ENCODE results near the gene ACTN3.
A peak's percentile ranks its signal among the peaks of the same experiment; 100 is the strongest.

Gene ACTN3

DNA sequence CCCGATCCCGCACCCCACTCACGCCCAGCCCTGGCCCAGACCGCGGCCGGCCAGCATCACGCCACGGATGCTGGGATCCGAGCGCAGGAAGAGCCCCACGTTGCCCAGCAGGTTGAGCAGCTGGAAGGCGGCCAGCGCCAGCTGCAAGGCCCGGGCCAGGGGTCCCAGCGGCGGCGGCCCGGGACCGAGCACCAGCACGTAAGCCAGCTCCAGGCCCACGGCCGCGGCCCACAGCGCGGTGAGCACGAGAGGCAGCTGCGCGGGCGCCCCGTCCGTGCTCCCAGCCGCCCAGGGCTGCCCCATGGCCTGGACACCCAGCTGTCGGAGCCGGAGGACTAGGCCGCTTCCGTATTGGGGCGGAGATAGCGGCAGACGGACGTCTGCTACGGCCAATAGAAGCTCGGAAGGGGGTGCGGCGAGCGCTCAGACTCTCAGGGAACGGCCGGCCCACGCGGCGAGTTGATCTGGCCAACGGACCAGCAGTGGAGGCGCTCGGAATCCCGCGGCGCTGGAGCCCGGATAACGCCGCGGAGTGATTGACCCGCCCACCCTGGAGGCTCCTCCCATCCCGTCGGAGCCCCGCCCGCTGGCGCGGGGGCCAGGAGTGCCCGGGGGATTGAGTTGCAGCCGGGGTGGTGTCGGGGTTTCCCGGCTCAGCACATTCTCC lies 869 bp upstream of the ACTN3 start, which contains the start of gene ZDHHC24:
ZDHHC24 (minus strand) TSS at position 348 of the 667 bp plus-strand sequence; CDS start at position 303, 45 bp downstream.
- DNase-seq: peak; percentile 80

DNA sequence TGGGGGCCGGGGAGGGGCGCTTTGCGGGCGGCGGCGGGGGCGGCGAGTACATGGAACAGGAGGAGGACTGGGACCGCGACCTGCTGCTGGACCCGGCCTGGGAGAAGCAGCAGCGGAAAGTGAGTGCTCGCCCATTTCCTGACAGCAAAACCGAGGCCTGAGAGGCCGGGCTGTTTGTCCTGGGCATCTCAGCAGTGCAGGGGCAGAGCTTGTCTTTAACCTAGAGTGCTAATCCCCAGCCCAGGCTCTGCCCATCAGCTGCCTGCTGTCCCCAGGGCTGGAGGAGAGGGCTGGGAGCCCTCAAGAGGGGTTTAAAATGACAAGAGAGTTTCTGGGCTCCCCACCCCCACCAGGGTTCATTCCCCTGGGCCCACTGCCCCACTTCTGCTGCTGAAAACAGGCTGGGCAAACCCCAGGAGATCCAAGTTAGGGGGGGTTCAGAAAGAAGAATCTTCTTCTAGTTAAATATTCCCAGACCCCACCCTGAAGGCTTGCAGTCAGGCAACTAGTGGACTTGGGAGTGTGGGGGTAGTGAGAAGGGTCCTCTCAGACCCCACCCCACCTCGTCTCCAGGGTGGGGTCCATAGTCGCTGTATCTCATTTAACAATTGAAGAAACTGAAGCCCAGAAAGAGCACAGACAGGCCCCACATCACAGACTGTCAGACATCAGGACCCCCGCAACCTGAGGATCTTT lies 411 bp downstream of the ACTN3 start:
- no peak for DNase-seq

DNA sequence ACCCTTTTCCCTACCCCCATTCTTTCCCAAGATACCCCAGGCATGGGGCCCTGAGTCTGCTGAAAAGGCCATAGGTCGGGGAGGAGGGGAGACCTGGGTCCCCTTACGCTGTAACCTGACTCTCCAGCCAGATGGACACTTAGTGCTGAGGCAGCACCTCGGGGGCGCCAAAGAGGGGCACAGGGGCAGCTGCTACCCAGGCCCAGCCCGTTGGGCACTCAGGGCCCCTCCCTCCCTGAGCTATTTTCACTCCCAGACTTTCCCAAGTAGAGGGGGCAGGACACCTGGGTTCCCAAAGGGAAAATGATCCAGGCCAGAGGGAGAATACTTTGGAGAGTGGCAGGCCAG lies 933 bp downstream of the ACTN3 start:
- DNase-seq: no peak

DNA sequence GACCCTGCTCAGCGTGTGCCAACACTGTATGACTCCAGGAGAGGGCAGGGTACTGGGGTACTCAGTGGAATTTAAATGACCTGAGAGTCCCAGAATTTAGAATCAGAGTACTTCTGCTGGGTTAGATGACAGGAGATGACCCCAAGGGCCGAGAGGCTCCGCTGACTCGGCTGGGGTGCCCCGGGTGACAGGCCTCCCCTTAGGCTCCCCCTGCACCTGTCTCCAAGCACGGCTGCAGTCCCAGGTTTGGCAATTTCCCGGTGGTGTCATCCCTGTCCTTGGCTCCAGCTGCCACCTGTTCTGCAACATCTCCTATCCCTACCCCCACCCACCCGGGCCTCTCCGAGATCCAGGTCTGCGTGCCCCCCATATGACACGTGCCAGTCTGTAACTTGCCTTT lies 1.3 kb downstream of the ACTN3 start:
- no peak for DNase-seq

DNA sequence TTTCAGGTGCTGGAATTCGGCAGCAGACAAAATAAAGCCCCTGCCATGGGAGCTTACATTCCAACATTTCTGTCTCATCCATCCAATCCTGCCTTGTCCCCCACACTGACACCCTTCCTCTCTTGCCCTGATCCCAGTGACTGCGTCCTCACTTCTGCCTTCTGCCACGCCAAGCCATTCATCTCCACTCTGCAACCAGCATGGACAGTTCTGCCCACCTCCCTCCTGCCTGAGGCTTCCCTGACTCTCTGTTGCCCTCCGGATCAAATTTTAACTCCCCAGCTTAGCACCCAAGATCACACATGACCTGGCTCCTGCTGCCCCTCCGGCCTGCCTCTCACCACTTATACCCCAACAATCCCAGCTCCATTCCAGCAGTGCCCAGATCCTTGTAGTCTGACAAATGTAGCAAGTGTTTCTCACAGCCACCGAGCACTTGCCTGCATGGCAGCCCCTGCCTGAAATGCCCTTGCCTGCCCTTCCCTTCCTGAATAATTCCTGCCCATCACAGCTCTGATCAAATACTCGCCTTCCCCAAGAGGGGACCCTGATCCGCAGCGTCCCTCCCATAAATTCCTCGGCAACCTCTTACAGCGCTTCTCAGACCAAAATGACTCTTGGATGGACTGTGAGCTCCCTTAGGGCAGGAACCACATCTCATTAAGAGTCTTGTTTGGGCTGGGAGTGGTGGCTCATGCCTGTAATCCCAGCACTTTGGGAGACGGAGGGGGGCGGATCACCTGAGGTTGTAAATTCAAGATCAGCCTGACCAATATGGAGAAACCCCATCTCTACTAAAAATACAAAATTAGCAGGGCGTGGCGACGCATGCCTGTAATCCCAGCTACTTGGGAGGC lies 2.3 kb downstream of the ACTN3 start:
- DNase-seq: no peak

DNA sequence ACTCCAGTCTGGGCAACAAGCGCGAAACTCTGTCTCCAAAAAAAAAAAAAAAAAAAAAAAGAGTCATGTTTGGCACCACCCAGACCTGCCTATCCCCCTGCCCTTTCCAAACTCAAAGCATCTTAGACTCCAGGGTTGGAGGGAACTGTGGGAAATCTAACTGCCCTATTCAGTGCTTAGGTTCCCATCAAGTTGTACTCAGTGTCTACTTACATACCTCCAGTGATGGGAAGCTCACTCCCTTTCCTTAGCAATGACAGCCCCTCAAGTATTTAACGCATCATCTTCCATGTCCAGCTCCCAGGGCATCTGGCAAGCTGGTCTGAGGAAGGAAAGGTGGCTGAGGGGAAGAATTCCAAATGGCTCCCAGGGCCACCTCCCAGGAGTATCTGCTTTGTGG lies 3.0 kb downstream of the ACTN3 start:
- DNase-seq: no peak

DNA sequence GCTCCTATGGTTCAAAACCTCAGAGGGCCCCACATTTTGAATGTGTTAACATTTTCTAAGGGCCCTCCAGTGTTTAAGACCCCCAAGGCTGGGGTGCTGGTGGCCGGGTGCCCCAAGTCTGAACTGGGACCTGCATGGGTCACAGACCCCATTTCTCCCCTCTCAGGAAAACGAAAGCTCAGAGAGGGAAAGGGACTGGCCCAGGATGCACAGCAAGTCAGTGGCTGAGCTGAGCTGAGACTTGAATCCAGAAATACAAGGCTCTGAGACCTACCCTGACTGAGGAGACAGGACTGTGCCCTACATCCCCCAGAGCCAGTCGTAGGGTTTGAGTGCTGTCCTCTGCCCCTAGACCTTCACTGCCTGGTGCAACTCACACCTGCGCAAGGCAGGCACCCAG lies 4.2 kb downstream of the ACTN3 start:
- DNase-seq: no peak

DNA sequence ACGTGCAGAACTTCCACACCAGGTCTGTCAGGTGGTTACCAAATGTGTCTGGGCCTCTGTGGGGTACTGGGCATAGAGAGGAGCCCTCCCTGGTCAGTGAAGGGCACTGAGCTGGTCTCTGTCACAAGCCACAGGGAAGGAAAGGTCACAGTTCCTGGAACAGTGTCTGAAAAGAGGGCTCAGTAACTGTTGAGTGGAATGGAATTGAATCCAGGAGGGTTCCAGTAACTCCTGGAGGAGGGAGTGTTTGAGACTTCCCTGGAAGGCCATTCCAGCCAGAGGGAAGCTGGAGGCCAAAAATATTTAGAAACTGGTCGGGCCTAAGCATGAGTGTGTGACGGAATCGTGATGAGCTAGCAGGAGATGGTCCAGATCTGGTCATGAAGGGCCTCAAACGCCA lies 7.9 kb downstream of the ACTN3 start:
- no peak for DNase-seq

DNA sequence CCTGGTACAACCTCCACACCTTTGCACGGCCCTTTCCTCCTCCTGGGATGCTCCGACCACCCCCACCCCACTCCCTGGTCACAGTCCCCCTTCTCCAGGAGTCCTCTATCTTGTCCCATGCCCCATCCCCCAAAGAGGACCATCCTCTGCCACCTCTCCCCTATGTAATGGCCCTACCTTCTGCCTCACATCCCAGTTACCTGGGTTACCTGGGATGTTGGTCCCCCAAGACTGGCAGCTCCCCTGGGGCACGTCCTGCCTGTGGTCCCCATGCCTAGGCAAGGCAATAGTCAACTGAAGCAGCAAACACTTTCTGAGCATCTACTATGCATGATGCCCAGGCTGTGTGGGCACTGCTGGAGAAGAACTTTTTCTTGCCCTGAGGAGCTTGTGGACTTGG lies 8.7 kb downstream of the ACTN3 start:
- DNase-seq: no peak

DNA sequence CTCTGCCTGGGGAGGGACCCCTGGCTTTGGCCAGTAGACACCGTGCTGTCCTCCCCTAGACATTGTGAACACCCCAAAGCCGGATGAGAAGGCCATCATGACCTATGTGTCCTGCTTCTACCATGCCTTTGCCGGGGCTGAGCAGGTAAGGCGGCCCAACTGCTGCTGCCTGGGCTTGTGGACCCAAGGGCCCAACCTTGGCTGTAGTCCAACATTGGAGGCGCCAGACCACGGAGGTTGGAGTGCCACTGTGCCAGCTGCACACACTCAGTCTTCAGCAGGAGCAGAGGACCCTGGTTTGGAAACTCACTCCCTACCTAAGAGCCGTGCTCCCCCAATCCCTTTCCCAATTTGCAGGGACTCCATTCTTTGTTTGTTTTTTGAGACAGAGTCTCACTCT lies 9.4 kb downstream of the ACTN3 start:
- DNase-seq: no peak

DNA sequence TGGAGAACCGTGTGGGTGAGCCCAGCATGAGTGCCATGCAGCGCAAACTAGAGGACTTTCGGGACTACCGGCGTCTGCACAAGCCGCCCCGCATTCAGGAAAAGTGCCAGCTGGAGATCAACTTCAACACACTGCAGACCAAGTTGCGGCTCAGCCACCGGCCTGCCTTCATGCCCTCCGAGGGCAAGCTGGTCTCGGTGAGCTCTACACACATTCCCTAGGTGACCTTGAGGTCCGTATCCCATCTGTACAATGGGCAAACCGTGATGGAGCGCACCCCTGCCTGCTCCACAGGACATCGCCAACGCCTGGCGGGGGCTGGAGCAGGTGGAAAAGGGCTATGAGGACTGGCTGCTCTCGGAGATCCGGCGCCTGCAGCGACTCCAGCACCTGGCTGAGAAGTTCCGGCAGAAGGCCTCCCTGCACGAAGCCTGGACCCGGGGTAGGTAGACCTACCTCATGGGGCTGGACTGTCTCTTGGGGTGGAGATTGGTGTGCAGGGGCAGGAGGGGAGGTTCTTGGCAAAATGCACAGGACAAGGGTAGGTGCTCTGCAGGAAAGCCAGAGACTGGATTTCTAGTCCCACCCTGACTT lies 11.1 kb downstream of the ACTN3 start:
- DNase-seq: no peak

DNA sequence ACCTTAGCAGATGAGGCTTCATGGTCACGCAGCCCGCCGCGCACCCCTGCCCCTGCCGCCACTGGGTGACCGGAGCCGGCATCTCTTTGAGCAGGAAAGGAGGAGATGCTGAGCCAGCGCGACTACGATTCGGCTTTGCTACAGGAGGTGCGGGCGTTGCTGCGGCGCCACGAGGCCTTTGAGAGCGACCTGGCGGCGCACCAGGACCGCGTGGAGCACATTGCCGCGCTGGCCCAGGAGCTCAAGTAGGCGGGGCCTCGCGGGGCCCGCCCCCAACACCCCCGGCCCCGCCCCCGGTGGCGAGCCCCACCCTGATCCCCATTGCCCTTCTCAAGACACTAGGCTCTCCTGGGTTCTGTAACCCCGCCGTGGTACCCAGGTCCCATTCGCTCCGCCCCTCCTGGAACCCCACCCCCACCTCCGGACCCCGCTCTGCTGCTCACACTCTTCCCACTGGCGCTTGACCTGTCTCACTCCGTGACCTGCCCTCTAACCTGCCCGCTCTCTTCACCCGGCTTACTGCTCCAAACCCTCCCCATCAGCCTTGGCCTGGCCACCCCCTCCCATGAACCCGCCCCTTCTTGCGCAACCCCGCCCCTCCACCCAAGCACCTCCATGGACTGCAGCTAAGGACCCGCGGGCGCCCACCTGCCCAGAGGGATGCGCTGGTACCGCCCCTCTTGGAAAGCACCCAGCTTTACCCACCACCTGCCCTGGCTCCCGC lies 12.6 kb downstream of the ACTN3 start:
- no peak for DNase-seq

DNA sequence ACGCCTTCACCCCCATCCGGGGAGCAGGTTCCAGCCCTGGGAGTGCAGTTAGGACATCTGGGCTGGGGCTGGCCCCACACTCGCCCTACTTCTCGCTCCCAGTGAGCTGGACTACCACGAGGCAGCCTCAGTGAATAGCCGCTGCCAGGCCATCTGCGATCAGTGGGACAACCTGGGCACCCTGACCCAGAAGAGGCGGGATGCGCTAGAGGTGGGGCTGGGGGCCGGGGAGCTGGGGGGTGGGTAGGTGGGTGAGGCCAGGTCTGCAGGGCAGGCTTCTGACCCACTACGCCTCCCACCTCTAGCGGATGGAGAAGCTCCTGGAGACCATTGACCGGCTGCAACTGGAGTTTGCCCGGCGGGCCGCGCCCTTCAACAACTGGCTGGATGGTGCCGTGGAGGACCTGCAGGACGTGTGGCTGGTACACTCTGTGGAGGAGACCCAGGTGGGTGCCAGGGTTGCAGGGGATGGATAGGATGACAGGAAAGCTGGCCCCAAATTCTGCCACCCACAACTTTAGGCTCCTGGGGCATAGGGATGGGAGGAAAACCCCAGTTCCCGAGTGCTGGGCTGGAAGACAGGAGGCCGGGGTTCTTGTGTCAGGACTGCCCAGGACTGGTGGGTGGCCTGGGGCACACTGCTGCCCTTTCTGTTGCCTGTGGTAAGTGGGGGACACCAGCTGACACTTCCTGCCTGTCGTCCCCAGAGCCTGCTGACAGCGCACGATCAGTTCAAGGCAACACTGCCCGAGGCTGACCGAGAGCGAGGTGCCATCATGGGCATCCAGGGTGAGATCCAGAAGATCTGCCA lies 13.4 kb downstream of the ACTN3 start:
- no peak for DNase-seq

DNA sequence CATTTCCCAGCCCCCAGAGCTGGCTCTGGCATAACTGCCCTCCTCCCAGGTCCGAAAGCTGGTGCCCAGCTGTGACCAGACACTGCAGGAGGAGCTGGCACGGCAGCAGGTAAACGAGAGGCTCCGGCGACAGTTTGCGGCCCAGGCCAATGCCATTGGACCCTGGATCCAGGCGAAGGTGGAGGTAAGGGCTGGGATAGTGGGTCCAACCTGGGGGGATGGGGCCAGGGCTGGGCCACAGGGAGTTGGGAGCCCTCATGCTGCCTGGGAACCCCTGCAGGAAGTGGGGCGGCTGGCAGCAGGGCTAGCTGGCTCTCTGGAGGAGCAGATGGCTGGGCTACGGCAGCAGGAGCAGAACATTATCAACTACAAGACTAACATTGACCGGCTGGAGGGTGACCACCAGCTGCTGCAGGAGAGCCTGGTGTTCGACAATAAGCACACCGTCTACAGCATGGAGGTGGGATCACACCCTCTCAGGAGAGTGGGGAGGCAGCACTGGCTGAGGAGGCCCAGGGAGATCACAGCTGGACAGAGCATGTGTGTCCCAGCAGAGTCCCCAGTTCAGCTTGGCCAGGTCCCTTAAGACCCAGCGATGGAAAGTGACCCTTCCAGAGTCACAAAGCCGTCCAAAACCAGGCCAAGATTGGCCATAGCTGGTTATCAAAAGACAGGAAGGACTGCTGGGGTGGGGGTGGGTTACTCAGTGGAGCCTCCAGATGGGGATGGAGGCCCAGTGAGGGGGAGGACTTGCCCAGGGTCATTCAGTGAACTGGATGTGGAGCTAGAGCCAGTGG lies 14.7 kb downstream of the ACTN3 start:
- DNase-seq: no peak

DNA sequence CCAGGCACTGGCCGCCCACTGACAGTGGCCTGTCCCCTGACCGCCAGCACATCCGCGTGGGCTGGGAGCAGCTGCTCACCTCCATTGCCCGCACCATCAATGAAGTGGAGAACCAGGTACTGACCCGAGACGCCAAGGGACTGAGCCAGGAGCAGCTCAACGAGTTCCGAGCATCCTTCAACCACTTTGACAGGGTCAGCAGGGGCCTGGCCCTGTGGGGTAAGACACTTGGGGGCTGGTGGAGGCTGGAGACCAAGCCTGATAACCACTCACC lies 15.2 kb downstream of the ACTN3 start:
- DNase-seq: no peak

DNA sequence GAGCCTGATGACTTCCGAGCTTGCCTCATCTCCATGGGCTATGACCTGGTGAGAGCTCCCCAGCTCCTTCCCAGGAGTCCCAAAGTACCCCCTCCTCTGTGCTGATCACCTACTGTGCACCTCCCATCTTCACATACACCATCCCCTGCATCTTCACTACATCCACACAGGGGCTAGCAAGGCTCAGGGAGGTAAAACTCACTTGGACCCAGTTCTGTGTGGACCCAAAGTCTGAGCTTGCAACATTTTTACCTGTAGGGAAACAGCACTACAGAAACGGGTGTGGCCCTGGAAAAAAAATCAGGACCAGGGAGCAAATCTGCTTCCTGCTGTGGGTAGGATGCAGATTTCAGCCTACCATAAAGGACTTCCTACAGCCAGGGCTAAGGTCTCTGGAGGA lies 15.6 kb downstream of the ACTN3 start:
- no peak for DNase-seq

DNA sequence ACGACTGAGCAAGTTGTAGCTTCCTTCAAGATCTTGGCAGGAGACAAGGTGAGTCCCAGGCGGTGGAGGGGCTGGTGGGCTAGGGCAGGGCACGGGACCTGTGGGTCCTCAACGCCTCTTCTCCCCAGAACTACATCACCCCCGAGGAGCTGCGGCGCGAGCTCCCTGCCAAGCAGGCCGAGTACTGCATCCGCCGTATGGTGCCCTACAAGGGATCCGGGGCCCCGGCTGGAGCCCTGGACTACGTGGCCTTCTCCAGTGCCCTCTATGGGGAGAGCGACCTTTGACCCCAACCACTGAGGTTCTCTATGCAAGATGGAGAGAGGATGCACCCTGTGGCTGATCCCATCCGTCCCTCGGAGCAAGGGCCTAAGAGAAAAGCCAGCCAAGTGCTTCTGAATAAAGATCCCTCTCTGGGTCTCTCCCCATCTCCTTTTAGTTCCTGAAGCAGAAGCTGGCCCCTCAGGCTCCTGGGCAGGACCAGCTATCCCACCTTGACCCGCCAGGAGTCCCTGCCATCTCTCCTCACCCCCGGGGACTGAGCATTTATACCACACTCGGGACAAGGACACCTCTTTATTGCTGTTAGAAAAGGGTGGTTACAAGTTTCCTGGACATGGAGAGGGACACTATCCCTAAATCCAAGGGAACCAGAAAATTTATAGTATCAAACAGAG lies 16.3 kb downstream of the ACTN3 start:
- DNase-seq: no peak

DNA sequence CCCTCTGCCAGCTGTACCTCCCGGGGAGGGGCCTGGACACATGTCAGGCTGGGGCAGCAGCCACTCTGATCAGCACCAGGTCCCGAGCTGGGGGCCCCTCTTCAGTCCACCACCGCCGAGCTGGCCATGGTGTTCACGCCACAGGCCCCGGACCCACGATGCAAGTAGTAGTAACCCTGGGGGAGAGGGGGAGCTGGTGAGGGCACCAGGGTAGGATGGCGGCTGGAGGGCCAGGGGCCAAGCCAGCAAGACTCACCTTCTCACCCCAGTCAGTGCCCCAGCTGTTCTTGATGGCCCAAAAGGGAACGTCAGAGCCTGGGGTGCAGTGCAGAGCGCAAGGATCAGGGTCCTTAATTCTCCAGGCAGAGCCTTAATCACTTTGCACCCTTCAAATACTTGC lies 17.1 kb downstream of the ACTN3 start:
- no peak for DNase-seq

DNA sequence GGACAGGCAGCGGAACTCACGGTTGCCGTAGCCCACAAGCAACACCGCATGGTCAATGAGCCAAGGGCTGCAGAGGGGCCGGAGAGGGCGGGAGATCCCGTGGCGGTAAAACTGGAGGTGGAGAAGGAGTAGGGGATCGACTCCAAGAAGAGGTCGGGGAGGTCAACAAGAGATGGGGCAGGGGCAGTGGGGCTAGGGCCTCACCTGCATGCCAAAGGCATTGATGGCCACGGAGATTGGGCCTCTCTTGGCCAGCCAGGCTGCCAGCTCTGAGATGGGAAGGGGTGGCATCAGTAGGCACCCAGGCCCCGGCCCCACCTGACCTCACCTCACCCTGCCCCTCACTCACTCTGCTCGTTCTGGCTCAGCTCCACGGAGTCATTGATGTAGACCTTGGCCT lies 17.8 kb downstream of the ACTN3 start:
- DNase-seq: no peak

DNA sequence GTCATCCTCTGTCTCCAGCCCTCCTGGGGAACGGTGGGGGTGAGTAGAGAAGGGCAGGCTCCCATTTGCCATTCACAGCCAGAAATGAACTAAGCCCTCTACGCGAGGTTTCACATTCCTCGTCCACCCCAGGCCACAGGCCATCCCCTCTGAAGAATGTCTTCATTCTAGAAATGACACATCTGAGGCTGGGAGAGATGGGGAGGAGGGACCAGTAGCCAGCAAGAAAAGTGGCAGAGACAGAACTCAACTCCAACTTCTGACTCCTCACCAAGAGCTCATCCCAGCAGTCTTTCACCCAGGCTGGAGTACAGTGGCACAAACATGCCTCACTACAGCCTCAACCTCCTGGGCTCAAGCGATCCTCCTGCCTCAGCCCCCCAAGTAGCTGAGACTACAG lies 18.3 kb downstream of the ACTN3 start:
- DNase-seq: no peak

DNA sequence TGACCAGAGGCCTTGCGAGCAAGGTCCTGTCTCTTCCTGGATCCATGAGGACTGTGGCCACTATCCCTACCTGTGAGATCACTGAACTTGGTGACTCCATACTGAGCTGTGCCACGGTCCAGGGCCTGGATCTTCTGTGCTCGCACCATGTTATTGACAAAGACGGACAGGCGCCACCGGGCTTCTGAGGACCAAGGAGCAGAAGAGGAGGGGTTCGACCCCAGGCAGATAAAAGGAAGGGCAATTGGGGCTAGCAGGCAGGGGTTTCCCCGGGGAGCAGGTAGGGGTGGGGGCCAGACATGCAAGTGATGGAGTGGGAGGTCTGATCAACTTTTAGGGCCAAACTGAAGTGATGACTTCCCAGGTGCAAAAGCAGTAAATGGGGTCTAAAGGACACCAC lies 19.5 kb downstream of the ACTN3 start:
- no peak for DNase-seq

Data from activated gamma-delta T cell (primary cell).